ENCODE results near the gene TRNP1.
A peak's percentile ranks its signal among the peaks of the same experiment; 100 is the strongest.
"Not testable (repeated sequence)": the region's sequence is repeated elsewhere in the genome, so short reads cannot be mapped to it uniquely, and the experiment has no call there.

The TRNP1 gene

GRCh38 chr1:26993237-26994019 lies at the start of gene TRNP1:
Gene TRNP1 (plus strand): TSS chr1:26993692. CDS start chr1:26993787, 95 bp downstream.
- peak in 54 of 58 donors; percentile 9 to 83 (median 58) for DNase-seq

GRCh38 chr1:26945138-26945537 lies 48.4 kb upstream of the TRNP1 start:
- DNase-seq = no peak

DNA sequence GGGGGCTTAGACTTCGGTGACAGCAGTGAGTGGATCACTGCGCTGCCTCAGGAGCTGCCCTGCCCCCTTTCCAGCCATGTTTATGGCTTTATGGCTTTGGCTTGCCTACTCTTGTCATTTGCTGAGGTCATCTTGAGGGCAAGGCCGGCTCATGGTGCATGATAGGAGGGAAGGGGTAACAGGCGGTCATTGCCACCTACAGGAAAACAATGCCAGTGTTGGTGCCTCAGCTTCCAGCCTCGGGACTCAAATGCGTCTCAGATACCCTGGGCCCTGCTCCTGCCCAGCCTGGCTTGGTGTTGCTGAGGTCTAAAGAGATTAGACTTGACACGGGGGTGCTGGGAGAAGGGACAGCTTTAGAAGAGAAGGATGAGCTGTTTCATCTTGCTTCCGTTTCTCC lies 47.8 kb upstream of the TRNP1 start:
- no peak for DNase-seq

DNA sequence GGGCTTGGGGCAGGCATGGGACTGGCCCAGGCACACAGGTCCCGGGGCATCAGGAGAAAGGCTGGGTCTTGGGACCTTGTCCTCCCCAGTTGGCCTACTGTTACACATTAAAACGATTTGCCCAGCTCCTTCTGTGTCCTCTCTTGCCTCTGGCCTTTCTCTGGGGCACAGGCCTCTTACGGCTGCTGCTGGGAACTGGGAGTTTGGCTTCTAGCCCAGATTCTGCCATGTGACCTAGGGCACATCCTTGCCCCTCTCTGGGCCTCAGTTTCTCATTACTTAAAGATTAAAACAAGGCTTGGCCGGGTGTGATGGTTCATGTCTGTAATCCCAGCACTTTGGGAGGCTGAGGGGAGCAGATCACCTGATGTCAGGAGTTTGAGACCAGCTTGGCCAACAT lies 47.2 kb upstream of the TRNP1 start:
- no peak for DNase-seq

DNA sequence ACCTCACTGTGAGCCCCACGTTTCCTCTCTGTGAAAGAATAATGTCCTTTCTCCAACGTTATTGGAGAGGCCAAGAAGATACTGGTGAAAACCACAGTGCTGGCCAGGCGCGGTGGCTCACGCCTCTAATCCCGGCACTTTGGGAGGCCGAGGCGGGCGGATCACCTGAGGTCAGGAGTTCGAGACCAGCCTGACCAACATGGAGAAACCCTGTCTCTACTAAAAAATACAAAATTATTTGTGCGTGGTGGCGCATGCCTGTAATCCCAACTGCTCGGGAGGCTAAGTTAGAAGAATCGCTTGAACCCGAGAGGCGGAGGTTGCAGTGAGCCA lies 44.8 kb upstream of the TRNP1 start:
- DNase-seq = not testable (repeated sequence)

DNA sequence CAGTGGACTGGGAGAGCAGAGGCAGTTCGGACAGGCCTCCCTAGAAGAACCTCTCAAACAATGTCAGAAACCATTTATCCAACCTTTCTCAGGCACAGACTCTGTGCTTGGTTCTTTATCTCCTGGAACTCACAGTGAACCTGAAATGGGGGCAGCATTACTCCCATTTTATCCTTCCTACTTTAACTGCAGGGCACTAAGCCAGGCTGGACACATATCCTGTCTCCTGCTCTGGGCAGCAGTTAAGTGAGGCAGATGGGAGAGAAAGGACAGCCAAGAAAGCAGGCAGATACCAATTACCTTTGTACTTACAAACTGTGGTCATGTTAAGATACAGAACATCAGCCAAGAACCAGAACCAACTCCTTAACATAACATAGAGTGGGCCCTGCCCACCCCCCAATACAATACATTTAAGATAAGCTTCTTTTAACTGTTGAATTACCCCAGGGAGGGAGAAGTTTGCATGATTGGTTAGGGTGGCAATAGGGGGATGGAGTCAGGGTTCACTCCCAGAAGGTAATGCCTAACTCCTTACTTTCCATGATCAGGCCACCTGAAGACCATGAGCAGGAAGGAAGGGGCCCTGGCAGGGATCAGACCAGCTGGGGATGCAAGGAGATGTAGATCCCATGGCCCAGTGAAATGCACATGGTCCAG lies 44.1 kb upstream of the TRNP1 start:
- DNase-seq = no peak

DNA sequence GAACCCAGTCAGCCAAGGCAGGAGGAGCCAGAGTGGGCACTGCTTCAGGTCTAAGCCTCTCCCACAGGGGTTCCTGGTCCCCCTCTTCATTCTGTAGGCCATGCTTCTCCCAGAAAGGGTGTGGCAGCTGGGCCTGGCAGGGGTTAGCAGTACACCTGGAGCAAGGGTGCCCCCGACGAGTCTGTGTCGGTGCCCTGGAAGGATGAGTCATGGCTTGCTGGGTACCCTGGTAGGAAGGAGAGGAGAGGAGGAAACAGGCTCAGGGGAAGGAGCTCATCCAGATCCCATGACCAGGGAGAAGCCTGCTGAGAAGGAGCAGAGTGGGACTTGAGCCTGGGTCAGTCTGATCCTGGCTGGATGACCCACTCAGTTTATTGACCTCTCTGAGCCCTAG lies 43.6 kb upstream of the TRNP1 start:
- DNase-seq = no peak

- DNase-seq = no peak
Measured at GRCh38 chr1:26950602-26951001, 42.9 kb upstream of the TRNP1 start.

DNA sequence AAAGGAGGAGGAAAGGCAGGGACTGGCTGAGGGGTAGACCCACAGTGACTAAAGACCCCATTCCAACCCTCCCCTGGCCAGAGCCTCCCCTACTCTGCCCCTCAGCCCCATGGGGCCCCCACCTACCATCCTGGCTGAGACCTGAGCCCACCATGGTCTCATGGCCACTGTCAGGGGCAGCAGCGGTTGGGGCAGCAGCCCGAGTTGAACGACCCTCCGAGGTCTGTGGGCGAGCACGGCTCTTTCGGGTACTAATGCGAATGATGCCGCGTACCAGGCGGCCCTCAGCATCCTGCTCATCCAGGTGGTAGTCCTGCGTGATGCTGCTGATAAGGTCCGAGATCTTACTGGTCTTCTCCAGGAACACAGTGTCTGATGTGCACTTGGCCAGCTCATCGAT lies 42.3 kb upstream of the TRNP1 start:
- no peak for DNase-seq

DNA sequence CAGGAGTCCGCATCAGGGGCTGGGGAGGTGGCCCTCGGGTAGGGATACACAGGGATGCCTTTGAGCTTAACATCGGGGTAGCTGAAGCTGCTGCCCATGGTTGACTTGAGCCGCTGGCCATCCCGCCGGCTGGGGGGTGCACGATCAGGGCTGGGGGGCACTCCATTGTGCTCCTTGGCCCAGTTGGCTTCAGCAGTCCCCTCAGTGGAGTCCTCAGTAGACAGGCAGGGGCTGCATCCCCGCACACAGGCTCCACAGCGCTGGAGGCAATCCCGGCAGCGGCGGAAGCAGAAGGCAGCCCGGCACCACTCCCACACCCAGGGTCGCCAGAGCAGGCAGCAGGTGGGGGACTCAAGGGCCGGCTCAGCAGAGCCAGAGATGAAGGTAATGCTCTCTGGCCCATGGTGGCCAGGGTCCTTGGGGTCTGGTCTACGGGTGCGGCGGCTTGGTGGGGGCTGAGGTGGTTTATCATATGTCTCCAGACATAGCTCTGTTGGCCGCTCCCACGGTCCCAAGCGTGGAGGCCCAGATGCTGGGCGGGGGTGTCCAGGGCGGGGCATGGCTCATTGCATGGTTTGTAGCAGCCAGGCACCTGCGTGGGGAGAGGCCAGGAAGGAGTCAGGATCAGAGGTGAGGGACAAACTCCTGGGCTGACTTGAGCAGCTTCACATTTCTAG lies 41.5 kb upstream of the TRNP1 start:
- no peak for DNase-seq

DNA sequence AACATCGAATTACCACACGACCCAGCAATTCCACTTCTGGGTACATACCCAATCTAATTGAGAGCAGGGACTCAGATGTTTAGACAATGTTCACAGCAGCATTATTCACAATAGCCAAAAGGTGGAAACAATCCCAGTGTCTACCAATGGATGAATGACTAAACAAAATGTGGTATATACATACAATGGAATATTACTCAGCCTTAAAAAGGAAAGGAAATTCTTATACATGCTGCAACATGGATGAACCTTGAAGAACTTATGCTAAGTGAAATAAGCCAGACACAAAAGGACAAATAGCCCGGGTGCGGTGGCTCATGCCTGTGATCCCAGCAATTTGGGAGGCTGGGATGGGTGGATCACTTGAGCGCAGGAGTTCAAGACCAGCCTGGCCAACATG lies 40.1 kb upstream of the TRNP1 start:
- DNase-seq = no peak

DNA sequence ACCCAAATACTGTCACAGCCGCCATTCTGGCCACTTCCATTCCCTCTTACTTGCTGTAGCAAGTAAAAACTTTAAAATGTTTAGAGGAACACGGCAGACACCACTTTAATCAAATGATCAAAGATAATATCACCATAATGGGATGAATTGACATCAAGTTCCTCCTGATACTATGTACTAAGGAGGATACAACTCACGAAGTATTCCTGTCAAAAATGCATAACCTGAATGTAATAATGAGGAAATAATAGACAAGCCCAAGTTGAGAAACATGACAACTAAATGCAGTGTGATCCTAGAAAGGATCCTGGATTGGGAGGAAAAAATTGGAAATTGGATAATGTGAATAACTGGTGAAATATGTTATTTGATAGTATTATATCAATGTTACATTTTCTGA lies 37.2 kb upstream of the TRNP1 start:
- no peak for DNase-seq

DNA sequence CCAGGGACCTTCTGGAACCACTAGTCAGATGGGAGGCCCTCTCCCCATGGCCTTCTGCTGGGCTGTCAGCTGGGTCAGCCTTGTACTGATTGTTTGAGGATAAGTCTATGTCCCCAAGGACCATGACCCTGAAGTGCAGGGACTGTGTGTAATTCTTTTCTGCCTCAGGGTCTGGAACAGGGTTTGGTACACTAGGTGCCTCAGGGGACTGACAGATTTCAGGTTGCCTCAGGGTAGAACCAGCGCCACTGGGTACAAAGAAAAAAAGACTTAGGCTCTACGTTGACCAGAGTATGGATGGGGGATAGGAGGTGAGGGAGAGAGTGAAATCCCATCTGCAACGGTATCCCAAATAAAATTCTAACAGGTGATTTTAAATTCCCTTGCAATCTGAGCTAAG lies 36.2 kb upstream of the TRNP1 start:
- no peak for DNase-seq

GRCh38 chr1:26959270-26959669 lies 34.2 kb upstream of the TRNP1 start:
- DNase-seq = no peak

DNA sequence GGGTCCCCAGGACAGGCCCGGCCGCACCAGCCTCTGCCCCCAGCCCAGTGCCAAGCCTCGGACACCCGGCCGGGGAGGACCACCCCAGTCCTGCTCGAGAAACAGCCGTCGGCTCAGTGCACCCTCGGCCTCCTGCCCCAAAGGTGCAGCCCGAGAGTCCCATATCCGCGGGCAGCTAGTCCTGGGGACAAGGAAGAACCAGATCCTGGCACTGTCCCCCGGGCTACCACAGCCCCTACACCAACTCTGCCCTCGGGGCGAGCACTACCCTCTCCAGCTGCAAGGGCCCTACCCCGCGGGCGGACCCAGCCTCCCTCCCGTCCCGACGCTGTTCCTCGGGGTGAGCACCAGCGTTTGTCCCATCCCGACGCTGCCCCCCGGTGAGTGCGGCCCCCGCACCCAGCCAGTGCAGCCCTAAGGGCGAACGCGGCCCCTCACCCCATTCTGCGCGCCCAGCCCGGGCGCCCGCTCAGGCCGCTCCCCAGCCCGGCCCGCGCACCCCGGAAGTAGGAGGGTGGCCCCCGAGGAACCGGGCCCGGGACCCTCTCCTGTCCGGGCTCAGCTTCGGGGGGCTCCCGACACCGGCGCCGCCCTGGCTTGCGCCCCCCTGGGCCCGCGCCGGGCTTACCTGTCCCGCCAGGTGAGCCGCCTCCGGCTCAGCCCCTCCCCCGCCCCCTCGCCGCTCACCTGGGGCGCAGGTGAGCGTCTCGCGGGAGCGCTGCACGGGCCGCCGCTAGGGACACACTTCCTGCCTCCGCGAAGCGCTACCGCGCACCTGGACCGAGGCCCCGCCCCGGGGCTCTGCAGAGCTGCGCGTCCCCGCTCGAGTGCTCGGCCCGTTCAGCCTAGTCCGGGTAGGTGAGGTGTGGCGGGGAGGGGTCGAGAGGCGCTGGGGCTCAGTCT lies 33.5 kb upstream of the TRNP1 start, which contains the start of gene KDF1:
TSS of gene KDF1 (minus strand) at position 747 of the 903 bp plus-strand sequence. CDS start 8,088 bp downstream, outside the sequence.
- DNase-seq = no peak

DNA sequence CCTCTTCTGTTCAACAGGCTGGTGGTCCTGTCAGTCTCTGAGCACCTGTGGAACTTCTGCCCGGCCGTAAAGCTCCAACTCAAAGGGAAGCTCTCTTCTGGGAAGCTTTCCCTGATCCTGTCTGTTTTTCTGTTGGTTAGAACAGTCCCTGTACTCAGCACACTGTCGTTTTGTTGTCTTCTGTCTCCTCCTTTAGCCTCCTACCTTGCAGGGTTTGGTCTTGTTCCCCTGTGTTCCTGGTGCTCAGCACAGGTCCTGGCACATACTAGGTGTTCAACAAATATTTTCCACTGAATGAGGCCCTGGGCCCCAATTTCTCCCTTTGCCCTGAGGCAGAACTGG lies 32.9 kb upstream of the TRNP1 start:
- no peak for DNase-seq

GRCh38 chr1:26961826-26962225 lies 31.7 kb upstream of the TRNP1 start:
- DNase-seq = peak in 3 of 58 donors; percentile 3 to 12 (median 10)

- DNase-seq = no peak
Measured at GRCh38 chr1:26965213-26965612, 28.3 kb upstream of the TRNP1 start.

- DNase-seq = no peak
Measured at GRCh38 chr1:26965628-26966027, 27.9 kb upstream of the TRNP1 start.

DNA sequence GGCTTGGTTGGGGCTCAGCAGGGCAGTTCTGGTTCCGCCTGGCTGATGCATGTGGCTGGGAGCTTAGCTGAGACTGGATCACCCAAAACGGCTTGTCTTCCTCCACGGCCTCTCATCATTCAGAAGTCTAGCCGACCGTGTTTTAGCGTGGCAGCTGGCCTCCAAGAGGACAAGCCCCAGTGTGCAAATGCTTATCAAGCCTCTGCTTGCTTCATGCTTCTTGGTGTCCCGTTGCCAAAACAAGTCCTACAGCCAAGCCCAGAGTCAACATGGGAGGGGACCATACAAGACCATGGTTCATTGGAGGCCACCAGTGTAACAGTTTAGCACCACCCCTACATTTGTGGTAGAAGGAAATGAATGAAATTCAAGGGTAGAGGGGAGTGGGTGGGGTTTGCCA lies 22.7 kb upstream of the TRNP1 start:
- DNase-seq = no peak

- DNase-seq = no peak
Measured at GRCh38 chr1:26971590-26971989, 21.9 kb upstream of the TRNP1 start.

- no peak for DNase-seq
Measured at GRCh38 chr1:26972390-26972789, 21.1 kb upstream of the TRNP1 start.

Data from anterior cingulate cortex (tissue), 58 donors.